Measurements from ENCODE around the gene INTS6.
A peak's percentile ranks its signal among the peaks of the same experiment; 100 is the strongest.
"Not testable (repeated sequence)": the region's sequence is repeated elsewhere in the genome, so short reads cannot be mapped to it uniquely, and the experiment has no call there.

The INTS6 gene

GRCh38 chr13:51453959-51454703 lies 1.3 kb upstream of the INTS6 start:
- no peak for DNase-seq

- no peak for DNase-seq
Observed at GRCh38 chr13:51453207-51453958, 547 bp upstream of the INTS6 start.

DNA sequence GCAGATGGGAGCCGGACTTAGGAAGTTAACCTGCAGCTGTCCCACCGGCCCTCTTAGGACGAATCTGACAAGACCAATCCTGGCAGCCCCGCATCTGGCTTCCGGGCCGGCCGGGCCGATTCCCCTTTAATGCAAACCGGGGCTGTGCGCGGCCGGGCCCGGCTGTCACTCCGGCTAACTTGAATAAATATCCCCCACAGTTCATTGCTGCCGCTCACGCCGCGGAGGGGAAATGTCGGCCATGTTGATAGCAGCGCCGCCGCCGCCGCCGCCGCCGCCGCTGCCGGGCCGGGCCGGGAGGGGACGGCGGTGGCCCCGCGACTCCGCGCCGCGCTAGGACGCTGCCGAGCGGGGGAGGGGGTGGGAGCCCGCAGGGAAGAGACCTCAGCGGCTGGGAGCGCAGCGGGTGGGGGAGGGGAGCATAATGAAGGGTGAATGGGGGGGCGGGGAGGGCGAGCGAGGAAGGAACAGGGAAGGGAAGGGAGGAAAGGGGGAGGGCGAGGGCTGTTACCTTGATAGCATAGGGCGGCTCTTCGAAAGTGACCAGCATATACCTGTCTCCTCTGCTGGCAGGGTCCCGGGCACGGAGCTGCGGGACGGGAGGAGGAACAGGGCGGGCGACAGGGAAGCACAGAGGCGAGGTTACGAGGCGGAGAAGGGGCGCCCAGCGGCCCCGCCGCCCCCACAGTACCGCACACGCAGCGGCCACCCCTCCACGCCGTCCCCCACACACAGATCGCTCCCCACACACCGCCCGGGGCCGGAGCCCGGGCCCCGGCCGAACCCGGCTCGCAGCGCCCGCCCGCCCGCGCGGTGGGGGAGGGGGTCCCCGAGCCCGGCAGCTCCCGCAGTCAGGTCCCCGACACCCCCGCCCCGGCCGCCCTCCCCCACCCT lies 1.1 kb downstream of the INTS6 start:
- peak; percentile 84 for DNase-seq

DNA sequence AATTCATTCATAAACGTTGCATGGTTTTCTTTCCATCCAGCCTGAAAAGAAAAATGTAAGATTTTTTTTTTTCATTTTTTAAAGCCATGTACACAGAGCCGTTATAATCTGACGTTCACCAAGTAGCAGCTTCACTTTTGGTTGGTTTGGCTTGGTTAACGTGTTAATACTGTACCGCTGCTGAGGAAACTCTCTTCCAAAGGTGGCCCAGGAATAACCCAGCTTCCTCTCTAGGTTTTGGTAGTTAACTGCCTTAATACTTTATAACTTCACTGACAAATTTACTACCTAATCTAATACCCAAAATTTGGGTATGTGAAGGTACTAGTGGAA lies 1.7 kb downstream of the INTS6 start:
- no peak for DNase-seq

DNA sequence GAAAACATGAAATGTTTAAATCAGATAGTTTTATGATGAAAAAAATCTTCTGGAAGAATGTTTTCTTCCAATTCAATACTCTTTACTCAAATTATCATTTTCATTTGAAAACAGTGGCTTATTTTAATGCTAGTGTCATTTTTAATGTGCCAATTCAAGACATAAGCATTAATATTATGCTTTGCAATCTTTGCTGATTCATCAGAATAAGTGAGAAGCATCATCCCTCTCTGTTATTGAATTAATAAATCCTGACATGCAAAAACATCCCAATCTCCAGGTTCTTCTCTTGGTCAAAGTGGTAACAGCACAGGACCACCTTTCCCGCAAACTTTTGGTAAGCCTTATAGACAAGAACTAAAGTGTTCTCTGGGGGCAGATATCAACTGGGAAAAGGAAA lies 3.8 kb downstream of the INTS6 start:
- no peak for DNase-seq

DNA sequence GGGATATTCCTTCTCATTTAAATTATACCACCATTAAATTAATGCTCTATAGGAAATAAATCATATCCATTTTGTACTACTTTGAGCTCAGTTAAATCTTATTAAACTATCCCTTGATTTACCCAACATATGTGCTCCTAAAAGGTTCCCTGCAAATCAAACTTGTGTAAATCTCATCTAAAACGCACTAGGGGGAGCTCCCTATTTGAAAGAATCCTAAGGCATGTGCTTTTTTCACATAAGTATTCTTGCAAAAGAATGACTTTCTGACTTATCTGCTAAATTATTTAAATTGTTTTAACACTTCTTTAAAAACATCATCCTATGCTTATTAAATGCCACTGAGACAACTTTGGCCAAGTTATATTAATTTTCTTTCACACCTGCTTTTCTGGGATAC lies 7.9 kb downstream of the INTS6 start:
- DNase-seq = peak; percentile 45

- DNase-seq = peak; percentile 85
Observed at GRCh38 chr13:51440381-51440780, 12.5 kb downstream of the INTS6 start.

GRCh38 chr13:51437550-51438127 lies 15.2 kb downstream of the INTS6 start:
- DNase-seq = no peak

GRCh38 chr13:51435002-51435578 lies 17.7 kb downstream of the INTS6 start:
- peak; percentile 57 for DNase-seq

- DNase-seq = no peak
Observed at GRCh38 chr13:51432576-51432975, 20.3 kb downstream of the INTS6 start.

DNA sequence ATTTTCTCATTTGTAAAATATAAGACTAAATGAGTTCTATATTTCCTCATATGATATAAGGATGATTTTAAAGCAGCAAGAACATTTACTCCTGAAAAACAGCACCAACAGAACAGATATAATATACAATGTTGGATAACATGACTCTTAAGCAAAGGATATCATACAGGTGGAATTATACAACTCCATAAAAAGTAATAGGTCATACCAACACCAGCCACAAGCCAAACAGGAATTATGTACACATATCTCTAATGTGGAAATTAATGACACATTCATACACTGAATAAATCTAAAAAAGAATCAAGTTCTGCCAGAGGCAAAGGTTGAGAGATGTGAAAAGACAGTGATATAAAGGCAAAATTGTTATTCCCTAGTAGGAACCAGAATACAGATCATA lies 25.9 kb downstream of the INTS6 start:
- DNase-seq = no peak

GRCh38 chr13:51425410-51426042 lies 27.3 kb downstream of the INTS6 start:
- no peak for DNase-seq

- no peak for DNase-seq
Observed at GRCh38 chr13:51423766-51424165, 29.1 kb downstream of the INTS6 start.

GRCh38 chr13:51422484-51422883 lies 30.4 kb downstream of the INTS6 start:
- no peak for DNase-seq

DNA sequence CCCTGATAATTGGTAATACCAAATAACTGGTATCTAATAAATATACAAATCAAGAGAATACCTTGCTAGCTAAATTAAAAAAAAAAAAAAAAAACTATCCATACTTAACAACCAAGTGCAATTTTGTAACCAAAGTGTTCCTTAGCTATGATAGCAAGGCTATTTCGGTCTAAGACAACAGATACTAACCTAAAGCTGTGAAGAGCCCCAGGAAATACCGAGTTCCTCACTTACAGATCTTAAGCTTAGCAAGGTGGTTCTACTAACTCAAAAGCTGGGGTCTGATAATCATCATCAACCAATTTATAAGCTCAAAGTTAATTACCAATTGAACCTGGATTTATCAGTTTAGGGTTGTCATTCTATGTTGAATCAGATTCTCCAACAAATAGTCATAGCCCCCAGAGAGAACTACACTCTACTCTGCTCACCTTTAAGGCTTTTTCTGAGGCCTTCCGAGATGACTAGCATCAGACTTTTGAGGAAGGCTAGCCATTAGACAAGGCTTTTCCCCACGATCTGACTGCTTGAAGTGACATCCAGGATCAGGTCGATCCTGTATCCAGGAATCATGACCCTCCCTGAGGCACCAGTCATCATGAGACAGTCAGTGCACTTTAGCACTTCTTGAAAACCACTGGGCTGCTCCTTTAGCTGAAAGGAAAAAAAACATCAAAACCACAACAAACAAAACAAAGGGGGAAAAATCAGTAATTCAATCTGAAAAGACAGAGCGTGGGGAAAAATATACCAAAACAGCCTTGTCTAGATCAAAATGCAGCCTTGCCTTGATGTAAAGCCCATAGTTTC lies 31.9 kb downstream of the INTS6 start:
- DNase-seq = no peak

GRCh38 chr13:51419001-51419636 lies 33.7 kb downstream of the INTS6 start:
- DNase-seq = no peak

DNA sequence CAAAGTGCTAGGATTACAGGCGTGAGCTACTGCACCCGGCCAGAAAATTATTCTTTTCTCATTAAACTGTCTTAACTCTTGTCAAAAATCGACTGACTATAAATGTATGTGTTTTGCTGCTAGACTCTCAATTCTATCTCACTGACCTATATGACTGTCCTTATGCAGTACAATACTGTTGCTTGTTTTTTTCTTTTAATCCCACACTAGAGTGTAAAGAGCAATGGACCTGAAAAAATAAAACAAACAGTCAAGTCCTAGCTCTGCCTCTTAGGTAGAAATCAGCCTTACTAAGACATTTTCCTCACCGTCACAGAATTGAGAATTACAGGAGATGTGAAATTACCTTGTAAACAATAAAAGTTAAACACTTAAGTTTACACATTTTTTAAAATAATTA lies 35.1 kb downstream of the INTS6 start:
- no peak for DNase-seq

DNA sequence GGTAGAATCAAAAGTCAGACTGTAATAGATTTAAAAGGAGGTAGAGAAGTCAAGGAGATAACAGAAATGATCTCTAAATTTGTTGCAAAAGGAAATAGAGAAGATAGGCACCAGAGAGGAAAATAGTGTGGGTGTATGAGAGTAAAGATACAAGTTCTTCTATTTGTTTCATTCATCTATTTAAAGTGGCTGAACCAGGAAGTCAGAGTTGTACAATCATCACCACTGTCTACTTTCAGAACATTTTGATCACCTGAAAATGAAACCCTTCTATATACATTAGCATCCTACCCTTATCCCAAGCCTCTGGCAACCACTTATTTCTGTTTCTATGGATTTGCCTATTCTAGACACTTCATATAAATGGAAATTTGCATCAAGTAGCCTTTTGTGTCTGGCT lies 36.7 kb downstream of the INTS6 start:
- DNase-seq = no peak

- not testable (repeated sequence) for DNase-seq
Observed at GRCh38 chr13:51415339-51415738, 37.5 kb downstream of the INTS6 start.

DNA sequence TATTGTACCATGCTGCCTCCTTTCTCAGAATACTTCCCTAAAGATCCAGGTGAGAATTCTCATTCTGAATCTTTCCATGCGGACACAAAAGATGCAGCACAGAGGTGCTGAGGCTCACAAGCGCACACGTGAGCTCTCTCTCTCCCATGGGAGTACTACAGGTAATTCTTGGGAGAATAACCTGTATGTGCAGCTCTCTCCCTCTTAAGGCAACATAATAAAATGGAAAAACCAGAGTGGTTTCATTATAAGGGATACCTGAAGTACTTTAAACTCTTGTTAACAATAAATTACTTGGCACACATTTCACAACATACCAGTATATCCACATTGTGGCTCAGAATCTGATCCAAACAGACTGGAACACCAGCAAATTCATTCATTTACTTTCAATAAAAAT lies 40.4 kb downstream of the INTS6 start:
- no peak for DNase-seq

- no peak for DNase-seq
Observed at GRCh38 chr13:51405176-51405575, 47.7 kb downstream of the INTS6 start.

Data from hematopoietic multipotent progenitor cell treated with erythropoietin and hydrocortisone succinate and interleukin-3 and kit ligand, for 8 days (in vitro differentiated cells).